ENCODE measurements around the gene FAM89A.
"Not testable (repeated sequence)": the region's sequence is repeated elsewhere in the genome, so short reads cannot be mapped to it uniquely, and the experiment has no call there.

The FAM89A gene

DNA sequence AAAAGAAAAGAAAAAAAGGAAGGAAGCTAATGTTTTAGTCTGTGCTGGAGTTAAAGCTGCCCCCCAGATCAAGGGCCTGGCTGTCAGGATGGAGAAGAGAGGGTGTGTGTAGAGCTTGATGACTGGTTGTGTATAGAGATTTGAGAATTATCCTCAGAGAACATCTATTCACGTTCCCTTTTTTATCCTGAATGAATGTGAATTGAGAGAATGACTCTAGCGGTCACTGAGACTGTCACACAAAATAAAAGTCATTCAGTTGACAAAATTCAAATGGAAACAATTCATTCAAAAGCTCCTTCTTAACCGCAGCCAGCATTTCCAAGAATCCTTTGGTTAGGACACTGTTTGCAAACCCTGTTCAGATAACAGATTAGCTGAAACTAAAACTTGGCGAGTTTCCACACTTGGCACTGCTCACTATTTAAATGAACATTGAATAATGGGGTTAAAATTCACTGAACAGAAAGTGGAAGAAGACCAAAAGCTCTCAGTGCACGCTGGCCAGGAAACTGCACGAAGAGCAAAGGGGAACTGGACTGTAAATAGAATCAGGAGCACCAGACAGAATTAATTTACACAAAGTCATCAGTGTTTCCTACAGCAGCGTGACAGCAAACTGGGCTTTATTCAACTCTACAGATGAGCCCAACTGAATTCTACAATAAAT is 13.6 kb upstream of the FAM89A start:
- no peak for DNase-seq

DNA sequence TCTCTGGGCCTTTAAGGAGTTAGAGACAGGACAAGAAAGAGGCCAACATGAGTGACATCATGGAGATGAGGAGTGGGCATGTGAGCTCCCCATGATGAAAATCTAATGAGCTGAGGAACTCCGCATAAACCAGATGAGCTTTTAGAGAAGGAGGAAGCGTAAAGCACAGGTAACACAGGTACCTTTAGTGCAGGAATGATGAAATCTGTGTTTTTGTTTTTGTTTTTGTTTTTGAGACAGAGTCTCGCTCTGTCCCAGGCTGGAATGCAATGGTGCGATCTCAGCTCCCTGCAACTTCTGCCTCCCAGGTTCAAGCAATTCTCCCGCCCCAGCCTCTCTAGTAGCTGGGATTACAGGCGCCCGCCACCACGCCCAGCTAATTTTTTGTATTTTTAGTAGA is 12.7 kb upstream of the FAM89A start:
- no peak for DNase-seq

DNA sequence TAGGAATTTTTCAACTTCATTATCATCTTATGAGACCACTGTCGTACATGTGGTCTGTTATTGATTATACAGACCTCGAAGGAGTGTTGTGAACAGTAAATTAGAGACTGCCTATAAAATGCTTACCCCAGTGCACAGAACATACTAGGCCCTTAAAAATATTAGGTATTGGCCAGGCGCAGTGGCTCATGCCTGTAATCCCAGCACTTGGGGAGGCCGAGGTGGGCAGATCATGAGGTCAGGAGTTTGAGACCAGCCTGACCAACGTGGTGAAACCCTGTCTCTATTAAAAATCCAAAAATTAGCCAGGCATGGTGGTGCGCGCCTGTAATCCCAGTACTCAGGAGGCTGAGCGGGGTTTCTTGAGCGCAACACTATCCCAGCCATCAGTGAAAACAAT is 10.9 kb upstream of the FAM89A start:
- not testable (repeated sequence) for DNase-seq

DNA sequence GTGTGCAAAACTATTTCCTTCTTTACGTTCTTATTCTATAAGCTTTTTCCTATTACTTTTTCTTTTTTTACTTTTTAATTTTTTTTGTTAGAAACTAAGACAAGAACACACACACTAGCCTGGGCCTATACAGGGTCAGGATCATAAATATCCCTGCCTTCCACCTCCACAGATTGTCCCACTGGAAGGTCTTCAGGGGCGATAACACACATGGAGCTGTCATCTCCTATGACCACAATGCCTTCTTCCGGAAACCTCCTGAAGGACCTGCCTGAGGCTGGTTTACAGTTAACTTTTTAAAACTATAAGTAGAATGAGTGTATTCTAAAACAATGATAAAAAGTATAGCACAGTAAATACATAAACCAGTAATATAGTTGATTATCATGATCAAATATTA is 10.3 kb upstream of the FAM89A start:
- no peak for DNase-seq

DNA sequence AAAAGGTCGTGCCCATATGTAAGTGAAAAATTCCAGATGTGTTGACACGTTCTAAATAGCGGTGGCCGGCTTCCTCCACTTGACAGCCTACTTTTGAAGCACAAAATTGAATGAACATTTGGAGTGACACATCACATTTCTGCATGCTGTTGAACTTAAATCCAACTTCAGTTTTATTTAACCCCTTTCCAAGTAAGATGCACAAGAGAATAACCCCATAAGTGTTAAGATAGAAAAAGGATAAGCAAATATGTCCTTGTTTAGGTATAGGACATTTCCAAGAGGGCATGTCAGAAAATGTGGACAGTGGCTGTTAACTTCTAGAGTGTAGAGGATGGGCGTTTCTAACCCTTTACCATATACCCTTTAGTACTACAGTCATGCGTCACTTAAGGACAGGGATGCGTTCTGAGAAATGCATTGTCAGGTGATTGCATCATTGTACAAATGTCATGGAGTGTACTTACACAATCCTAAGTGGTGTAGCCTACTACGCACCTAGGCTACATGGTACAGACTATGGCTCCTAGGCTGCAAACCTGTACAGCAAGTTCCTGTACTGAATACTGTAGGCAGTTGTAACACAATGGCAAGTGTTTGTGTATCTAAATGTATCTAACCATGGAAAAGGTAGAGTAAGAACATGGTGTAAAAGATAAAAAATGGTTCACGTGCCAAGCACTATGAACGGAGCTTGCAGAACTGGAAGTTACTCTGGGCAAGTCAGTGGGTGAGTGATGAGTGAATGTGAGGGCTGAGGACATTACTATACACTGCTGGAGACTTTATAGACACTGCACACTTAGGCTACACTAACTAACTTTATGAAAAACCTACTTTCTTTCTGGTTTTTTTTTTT is 9.3 kb upstream of the FAM89A start:
- DNase-seq, result no peak

DNA sequence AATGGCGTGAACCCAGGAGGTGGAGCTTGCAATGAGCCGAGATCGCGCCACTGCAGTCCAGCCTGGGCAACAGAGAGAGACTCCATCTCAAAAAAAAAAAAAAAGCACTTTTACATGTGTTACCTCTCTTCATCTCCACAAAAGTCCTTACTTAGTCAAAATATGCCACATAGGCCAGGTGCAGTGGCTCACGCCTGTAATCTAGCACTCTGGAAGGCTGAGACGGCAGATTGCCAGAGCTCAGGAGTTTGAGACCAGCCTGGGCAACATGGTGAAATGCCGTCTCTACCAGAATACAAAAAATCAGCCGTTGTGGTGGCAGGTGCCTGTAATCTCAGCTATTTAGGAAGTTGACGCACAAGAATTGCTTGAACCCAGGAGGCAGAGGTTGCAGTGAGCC is 8.4 kb upstream of the FAM89A start:
- not testable (repeated sequence) for DNase-seq

DNA sequence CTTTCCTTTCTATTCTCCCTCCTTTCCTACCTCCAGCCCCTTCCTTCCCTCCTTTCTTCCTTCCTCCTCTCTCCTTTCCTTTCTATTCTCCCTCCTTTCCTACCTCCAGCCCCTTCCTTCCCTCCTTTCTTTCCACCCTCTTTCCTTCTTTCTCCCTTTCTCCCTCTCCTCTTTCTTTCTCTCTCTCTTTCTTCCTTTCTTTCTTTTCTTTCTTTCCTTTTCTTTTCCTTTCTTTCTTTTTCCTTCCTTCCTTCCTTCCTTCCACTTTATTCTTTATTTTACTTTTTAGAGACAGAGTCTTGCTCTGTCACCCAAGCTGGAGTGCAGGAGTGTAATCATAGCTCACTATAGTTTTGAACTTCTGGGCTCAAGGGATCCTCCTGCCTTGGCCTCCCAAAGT is 7.5 kb upstream of the FAM89A start:
- not testable (repeated sequence) for DNase-seq

DNA sequence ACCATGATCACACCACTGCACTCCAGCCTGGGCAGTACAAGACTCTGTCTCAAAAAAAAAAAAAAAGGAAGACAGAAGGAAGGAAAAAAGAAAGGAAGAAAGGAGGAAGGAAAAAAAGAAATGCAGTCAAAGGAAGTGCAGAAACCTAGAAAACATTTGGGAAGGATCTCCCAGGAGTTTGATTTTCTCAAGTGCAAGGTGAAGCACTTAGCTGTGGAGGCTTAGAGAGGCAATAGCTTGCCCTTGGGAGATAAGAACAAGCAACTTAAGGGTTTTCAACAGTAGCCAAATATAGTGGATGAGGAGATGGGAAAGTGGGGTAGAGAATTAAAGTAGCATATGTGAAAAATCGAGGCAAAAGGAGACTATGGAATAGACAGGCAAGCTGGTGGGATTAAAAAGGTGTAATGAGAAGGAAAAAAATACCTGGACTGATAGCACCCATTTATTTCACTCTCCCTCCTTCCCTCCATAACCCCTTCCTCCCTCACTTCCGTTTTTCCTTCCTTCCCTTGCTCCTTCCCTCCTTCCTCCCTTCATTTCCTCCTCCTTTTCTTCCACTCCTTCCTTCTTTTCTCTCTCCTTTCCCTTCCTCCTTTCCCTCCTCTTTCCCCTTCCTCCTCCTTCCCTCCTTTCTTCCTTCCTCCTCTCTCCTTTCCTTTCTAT is 6.8 kb upstream of the FAM89A start:
- DNase-seq, result no peak

DNA sequence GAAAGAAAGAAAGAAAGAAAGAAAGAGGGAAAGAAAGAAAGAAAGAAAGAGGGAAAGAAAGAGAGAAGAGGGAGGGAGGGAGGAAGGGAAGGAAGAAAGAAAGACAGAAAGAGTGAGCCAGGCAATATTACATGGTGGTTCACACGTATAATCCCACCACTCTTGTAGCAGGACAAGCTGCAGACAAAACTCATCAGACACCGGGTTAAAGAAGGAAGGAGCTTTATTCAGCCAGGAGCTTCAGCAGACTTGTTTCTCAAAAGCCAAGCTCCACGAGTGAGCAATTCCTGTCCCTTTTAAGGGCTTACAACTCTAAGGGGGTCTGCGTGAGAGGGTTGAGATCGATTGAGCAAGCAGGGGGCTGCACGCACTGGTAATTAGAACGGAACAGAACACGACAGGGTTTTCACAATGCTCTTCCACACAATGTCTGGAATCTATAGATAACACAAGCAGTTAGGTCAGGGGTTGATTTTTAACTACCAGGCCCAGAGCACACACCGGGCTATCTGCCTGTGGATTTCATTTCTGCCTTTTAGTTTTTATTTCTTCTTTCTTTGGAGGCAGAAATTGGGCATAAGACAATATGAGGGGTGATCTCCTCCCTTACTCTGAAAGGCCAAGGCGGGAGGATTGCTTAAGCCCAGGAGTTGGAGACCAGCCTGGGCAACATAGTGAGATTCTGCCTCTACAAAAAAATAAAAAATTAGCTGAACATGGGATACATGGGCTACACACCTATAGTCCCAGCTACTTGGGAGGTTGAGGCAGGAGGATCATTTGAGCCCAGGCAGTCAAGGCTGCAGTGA is 6.1 kb upstream of the FAM89A start:
- not testable (repeated sequence) for DNase-seq

DNA sequence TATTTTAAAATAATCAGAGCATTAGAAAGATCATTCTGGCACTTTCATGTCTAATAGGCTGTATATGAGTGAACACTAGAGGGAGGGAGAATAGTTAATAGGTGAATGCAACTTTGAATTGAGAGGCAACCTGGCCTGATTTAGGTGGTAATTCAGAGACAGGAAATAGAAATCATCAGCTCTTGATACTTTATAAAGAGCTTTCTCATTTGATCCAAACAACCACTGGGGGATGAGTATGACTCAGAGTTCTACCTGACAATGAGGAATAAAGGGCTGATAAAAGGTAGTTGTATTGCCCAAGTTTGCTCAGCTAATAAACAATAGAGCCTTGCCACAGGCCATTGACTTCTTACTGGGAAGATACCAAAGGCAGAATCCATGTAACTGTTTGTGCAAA is 5.2 kb upstream of the FAM89A start:
- DNase-seq, result no peak

DNA sequence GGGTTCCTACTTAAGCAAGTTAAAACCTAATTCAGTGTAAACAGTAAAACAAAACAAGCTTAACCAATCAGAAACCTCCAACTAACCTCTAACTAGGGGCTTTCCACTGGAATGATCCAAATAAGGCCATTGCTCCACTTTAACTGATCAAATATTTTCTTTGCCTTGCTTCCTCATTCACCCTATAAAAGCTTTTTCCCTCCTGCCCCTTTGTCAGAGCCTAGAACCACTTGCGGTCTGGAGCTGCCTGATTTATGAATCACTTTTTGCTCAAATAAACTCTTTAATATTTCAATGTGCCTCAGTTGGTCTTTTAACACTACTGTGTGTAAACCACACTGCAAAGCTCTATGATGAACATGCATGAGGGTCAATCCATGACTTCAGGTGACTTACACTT is 4.5 kb upstream of the FAM89A start:
- no peak for DNase-seq

DNA sequence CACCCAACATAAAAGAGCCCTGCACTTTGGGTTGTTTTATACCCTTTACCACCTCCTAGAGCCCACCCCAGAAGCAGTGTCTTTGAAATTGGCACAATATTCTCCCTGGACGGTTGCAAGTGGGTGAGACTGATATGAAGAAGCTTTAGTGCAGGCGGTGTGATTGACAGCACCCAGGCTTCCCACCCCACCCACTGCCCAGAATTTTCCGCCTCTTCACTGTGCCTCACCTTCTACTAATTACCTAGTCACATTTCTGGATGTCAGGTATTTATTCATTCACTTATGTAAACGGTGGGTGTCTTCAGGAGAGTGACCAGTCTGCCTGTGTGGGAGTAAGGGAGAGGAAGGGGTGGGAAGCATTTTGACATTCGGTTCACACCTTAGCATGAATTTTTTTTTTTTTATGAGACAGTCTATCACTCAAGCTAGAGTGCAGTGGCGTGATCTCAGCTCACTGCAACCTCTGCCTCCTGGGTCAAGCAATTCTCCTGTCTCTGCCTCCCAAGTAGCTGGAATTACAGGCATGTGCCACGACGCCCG is 1.7 kb upstream of the FAM89A start:
- no peak for DNase-seq

DNA sequence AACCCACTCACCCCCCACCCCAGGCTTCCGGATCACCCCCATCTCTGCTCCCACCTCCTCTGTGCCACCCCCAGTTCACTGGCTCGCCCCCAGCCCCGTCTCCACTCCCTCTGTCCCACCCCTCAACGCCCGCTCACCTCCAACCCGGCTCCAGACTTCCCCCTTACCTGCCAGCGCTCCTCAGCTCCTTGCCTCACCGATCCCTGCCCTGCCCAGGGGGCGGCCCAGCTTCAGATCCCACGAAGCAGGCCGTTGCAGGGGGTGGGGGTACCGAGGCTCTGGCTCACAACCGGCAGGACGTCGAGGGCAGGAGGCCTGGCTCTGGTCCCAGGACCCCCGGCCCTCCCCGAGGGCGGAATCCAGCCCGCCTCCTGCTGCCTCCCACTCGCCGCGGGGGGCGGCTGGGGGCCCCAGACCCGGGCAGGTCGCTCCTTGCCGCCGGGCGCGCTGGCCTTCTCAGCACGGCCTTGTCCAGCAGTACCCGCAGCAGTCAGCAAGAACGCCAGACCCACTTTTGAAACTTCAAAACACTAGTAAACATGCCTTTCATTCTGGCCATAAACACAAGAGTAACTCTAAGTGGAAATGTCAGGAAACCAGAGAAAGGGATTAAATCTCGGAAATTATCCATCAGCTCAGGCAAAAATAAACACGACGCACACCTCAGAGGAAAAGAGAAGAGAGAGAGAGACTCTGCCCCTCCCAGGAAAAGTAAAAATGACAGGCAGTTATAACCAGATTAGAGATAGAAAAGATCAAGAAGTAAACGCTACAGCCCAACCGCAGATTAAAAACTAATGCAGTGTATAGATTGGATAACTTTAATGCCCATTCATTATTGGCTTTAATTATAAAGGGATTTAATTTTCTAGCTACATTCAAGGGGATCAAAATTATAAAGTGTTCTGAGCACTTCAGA is 1.0 kb upstream of the FAM89A start:
- no peak for DNase-seq

DNA sequence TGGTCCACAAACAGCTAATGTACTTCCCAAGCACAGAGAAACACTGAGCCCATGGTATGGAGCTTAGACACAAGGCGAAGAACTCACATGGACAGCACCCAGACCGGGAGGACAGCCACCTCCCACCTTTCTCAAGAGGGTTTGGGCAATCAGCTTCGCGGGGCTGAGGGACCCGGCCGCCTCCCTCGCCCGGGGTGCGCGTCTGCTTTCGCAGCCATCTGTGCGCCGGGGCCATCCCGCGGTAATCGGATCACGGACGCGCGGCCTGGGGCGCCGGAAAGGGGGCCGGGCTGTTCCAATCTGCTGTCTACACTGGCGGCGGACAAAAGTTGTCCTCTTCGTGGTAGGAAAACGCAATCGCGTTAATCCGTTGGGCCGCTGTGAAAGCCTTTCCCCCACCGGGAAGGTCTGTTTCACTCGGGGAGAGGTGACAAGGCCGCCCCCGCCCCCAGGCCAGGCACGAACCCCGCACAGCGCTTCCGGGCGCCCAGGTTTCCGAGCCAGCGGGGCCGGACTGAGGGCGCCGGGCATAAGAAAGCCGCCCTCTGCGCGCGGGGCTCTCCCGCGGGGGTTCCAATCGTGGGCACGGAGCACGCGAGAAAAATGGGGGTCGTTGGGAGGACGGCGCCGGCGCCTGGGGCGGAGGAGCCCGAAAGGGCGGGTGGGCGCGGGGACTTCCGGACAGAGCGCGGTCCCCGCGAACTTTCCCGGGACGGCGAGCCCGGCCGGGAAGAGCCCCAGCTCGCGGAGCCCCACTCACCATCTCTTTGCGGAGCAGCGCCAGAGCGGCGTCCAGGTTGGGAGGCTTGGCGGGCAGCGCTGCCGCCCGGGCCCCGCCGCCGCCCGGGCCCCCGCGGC is 664 bp downstream of the FAM89A start:
- peak; percentile 42 for DNase-seq

DNA sequence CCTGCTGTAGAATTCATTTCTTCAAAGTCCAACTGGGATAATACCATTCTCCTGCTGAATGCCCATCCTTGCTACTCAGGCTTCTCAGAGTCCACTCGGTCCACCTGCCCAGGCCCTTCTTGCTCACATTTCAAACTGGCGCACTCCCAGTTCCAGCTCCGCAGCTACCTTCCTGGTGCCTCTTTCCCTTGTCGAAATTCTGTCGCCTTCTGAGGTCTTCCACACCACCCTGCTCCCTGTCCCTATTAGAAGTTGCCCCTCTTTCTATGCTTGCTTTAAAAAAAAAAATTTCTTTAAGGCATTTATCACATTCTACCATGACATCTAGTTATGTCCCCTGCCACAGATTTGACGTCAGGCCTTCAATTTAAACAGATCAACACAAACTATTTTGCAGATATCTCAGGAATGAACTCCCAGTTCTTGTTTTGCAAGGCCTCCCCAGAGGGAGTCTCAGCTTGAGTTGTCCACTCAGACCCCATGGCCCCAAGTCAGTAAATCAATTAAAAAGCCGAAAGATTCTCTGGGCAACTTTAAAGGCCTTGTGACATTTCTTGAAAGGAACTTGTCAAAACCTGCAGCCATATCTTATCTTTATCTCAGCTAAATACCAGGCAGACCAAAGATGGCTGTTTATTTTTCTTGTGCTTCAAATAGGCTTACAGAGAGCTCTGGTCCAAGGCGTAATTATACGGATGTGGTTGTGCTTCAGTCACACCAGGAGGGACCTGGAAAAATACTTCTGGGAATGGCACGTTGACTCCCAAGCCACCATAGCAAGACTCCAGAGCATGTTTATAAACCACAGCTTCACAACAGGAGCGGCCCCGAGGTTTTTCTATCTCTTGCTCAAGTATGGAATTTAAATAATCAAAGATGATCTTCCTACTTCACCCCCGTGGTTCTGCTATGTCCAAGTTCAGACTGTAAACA is 2.2 kb downstream of the FAM89A start:
- no peak for DNase-seq

DNA sequence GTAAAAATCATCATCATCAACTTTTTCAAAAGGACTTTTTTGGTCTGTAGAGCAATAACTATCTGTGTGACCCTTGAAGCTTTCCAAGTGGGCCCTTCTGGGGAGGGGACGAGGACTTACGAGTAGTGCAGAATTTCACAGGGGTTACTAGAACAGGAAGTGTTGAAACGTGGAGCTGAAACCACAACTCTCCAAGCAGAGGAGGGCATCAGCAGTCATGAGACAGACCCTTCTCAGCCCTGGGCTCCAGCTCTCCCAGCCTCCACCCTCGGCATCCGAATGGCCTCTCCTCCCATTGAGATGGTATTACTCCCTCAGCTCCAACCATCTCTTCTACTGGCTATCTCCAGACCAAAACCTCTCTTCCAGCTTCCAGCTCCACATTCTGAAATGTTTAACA is 3.6 kb downstream of the FAM89A start:
- no peak for DNase-seq

DNA sequence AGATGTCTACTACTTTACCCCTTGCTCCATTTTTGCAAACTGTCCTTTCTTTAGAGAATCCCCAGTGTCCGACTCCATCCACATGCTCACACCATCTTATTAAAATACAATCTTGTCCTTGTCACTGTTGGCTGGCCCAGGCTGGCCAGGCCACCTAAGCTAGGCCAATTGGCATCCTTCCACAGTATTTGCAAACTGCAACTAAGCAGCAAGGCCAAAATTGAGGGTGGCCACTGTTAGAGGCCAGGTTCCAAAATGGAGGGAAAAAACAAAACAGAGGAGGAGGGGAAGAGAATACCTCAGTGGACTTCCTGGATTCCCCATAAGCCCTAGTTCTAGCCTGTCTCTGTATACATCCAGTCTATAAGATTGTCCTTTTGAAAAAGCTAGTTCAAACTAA is 4.3 kb downstream of the FAM89A start:
- DNase-seq, result no peak

DNA sequence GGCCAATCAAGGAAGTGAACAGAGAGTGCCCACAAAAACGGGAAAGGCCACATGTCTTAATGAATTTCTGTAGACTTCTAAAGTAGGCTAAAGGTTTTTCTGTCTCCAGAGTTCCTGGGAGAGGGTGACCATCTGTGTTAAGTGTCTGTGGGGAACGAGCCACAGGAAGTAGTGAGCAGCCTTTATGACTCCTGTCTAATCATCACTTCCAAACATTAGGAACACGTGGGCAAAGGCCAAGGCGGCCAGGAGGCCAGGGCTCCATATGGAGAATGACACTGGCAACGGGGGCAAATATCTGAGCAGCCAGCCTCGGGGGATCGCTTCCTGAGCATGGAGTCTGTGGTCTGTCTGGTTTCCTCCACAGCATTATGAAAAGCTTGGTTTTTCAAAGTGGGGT is 7.1 kb downstream of the FAM89A start:
- DNase-seq, result no peak

DNA sequence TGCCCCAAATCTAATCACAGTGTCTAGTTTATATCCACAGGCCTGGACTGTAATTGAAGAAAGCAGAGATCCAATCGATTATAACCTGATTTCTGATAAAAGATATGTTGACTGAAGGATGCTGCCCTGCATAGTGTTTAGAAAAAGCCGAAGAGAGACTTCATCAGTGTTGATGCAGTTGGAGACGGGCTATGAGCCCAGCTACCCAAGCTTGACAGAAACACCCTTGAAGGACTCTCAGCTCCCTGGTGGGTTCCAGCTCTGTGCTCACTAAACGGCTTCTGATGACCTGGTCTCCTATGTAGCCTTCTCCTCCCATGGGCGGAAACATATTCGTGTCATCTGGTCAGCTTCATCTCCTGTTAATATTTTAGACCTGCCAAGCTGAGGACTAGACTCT is 10.2 kb downstream of the FAM89A start:
- DNase-seq, result no peak

DNA sequence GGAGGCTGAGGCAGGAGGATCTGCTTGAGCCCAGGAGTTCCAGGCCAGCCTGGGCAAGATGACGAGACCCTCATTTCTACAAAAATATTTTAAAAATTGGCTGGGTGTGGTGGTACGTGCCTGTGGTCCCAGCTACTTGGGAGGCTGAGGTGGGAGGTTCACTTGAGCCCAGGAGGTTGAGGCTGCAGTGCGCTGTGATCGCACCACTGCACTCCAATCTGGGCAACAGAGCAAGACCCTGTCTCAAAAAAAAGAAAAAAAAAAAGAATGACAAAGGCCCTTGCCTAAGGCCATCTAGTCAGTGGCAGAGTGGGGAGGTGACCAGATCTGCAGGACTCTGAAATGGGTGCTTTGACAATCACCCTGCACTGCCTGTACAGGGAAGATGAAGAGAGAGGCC is 10.8 kb downstream of the FAM89A start:
- DNase-seq, result not testable (repeated sequence)
